MM.1S (cell line): ENCODE results near the gene RNF212B.

Experiments used
- DNase-seq: peaks from one replicate; pipeline ENCODE4 v3.0.0-alpha.2; 2015
- H2AFZ ChIP-seq: fragments of 300-600 bp; sonication (generic); 2 replicates; pipeline ENCODE4 v1.6.0; 2016; ENCODE audit warnings: antibody characterized with exemption, low read length
- H3F3A ChIP-seq: fragments of 300-600 bp; sonication (generic); 2 replicates; pipeline ENCODE4 v1.6.1; 2016; ENCODE audit warnings: mild to moderate bottlenecking, antibody characterized with exemption, low read length, moderate library complexity, mixed read lengths; ENCODE audit not compliant: insufficient read depth
- H3K27ac ChIP-seq: fragments of 300-600 bp; sonication (generic); 2 replicates; pipeline ENCODE4 v1.5.1; 2016; ENCODE audit warnings: mild to moderate bottlenecking, low read length
- H3K27me3 ChIP-seq: fragments of 300-600 bp; sonication (generic); replicated peaks from 2 replicates; pipeline ENCODE4 v1.6.0; 2016; ENCODE audit warnings: low read length; ENCODE audit not compliant: insufficient read depth
- H3K36me3 ChIP-seq: fragments of 300-600 bp; sonication (generic); replicated peaks from 2 replicates; pipeline ENCODE4 v1.6.1; 2016; ENCODE audit warnings: mild to moderate bottlenecking, low read length, mixed read lengths; ENCODE audit not compliant: insufficient read depth
- H3K4me1 ChIP-seq: fragments of 300-600 bp; sonication (generic); 2 replicates; pipeline ENCODE4 v1.6.1; 2016; ENCODE audit warnings: low read length, mixed read lengths
- H3K4me2 ChIP-seq: fragments of 300-600 bp; sonication (generic); 2 replicates; pipeline ENCODE4 v1.6.0; 2016; ENCODE audit warnings: low read depth, low read length
- H3K4me3 ChIP-seq: fragments of 300-600 bp; sonication (generic); 2 replicates; pipeline ENCODE4 v1.5.1; 2016; ENCODE audit warnings: low read length, mixed read lengths
- H3K79me2 ChIP-seq: fragments of 300-600 bp; sonication (generic); 2 replicates; pipeline ENCODE4 v1.6.1; 2016; ENCODE audit warnings: mixed run types, low read length, mixed read lengths
- H3K9ac ChIP-seq: fragments of 300-600 bp; sonication (generic); 2 replicates; pipeline ENCODE4 v1.6.1; 2016; ENCODE audit warnings: low read length, mixed read lengths
- H3K9me2 ChIP-seq: fragments of 300-600 bp; sonication (generic); replicated peaks from 2 replicates; pipeline ENCODE4 v1.6.1; 2016; ENCODE audit warnings: mild to moderate bottlenecking, low read length, mixed read lengths; ENCODE audit not compliant: insufficient read depth
- H3K9me3 ChIP-seq: fragments of 300-600 bp; sonication (generic); replicated peaks from 2 replicates; pipeline ENCODE4 v1.6.1; 2016; ENCODE audit warnings: mild to moderate bottlenecking, low read length, mixed read lengths; ENCODE audit not compliant: insufficient read depth
- H4K20me1 ChIP-seq: fragments of 300-600 bp; sonication (generic); 2 replicates; pipeline ENCODE4 v1.6.1; 2016; ENCODE audit warnings: mild to moderate bottlenecking, low read length, moderate library complexity, mixed read lengths; ENCODE audit not compliant: insufficient read depth
- CTCF ChIP-seq: fragments of 300-600 bp; sonication (generic); IDR thresholded peaks from 2 replicates; pipeline ENCODE4 v1.5.1; 2016; ENCODE audit warnings: antibody characterized with exemption, low read length, mixed read lengths
- EZH2 ChIP-seq: fragments of 300-600 bp; sonication (generic); optimal IDR thresholded peaks from 2 replicates; pipeline ENCODE3; 2017; ENCODE audit warnings: low read depth, mild to moderate bottlenecking, antibody characterized with exemption, low read length, mixed read lengths
- EZH2phosphoT487 ChIP-seq: fragments of 300-600 bp; sonication (generic); IDR thresholded peaks from 2 replicates; pipeline ENCODE4 v1.6.1; 2018; ENCODE audit warnings: antibody characterized with exemption, low read length

Gene RNF212B

DNA sequence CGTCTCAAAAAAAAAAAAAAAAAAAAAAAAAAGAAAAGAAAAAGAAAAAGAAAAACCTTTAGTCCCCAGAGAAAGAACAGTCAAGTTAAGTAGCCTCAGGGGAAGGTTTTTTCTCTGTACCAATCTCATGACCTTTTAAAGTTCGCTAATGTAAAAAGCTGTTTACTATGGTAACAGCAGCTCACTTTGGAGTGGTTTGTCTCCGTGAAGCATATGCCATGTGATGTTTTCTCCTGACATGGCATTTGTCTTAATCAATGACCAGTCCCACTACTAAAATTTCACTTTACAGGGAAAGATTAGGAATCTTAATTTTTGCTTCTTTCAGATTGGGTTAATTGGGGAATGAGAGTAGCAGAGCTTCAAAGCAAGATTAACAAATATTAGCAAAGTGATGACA lies 4.3 kb downstream of the RNF212B start:
- TF ChIP-seq EZH2phosphoT487, result no peak
- TF ChIP-seq CTCF, result no peak
- TF ChIP-seq EZH2, result no peak

GRCh38 chr14:23243066-23243465 lies 5.3 kb downstream of the RNF212B start:
- no peak overlapping the region for H3K4me2 ChIP-seq
- H4K20me1 ChIP-seq, result no peaks in the 10 kb centered on the region
- H3K9me2 ChIP-seq, result no peaks in the 10 kb centered on the region
- H3K27me3 ChIP-seq, result no peaks in the 10 kb centered on the region
- H3K79me2 ChIP-seq, result no peaks in the 10 kb centered on the region
- no peak overlapping the region for H3K4me3 ChIP-seq
- no peaks in the 10 kb centered on the region for H3K4me1 ChIP-seq
- H3K9me3 ChIP-seq, result no peaks in the 10 kb centered on the region
- H3K36me3 ChIP-seq, result no peaks in the 10 kb centered on the region
- no peak overlapping the region for H3K9ac ChIP-seq
- DNase-seq, result no peak
- no peaks in the 10 kb centered on the region; the same call in 1 of the 2 replicates for H3F3A ChIP-seq
- TF ChIP-seq EZH2, result no peak
- no peak for TF ChIP-seq EZH2phosphoT487
- TF ChIP-seq CTCF, result no peak
- H3K27ac ChIP-seq, result no peak overlapping the region
- H2AFZ ChIP-seq, result no peak overlapping the region

More for the DNA sequence above, 4.3 kb downstream of the RNF212B start:
- no peak for DNase-seq
- Histone ChIP-seq H3K9me3 (no peaks in the 10 kb centered on the region), H3F3A (no peaks in the 10 kb centered on the region; the same call in 1 of the 2 replicates), H3K79me2 (no peaks in the 10 kb centered on the region), H3K9ac (no peak overlapping the region), H3K9me2 (no peaks in the 10 kb centered on the region), H3K27ac (no peak overlapping the region), H3K4me3 (no peak overlapping the region), H3K4me1 (no peaks in the 10 kb centered on the region), H3K27me3 (no peaks in the 10 kb centered on the region), H3K36me3 (no peaks in the 10 kb centered on the region), H4K20me1 (no peaks in the 10 kb centered on the region), H2AFZ (no peak overlapping the region), H3K4me2 (no peak overlapping the region)

DNA sequence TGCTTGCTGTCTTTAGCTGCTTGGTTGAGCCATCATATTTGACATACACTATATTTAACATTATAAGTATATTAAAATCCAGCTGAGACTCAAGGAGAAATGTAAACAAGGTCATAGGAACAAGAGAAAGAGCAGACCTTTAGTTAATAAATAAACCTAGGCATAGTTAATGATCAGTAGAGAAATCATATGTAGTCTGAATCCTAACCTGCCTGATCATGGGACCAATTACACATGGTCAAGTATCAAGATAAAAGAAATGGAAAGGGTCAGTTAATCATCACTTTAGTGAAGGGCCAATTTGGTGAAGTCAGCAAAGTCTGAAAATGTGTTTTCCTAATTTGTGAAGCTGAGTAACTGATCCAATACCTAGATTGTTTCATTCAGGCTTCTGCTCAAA lies 7.5 kb downstream of the RNF212B start:
- Histone ChIP-seq H2AFZ (no peak overlapping the region), H3K9me2 (no peaks in the 10 kb centered on the region), H3K9me3 (no peaks in the 10 kb centered on the region), H3K9ac (no peak overlapping the region), H3K27ac (no peak overlapping the region), H4K20me1 (no peaks in the 10 kb centered on the region), H3K4me2 (no peak overlapping the region), H3K4me1 (no peaks in the 10 kb centered on the region), H3K27me3 (no peaks in the 10 kb centered on the region), H3K79me2 (no peaks in the 10 kb centered on the region), H3K36me3 (no peaks in the 10 kb centered on the region), H3K4me3 (no peak overlapping the region), H3F3A (no peaks in the 10 kb centered on the region; the same call in 1 of the 2 replicates)
- DNase-seq, result no peak
- TF ChIP-seq EZH2phosphoT487 (no peak), CTCF (no peak), EZH2 (no peak)
